Stimulated activated CD8-positive, alpha-beta memory T cell treated with anti-CD3 and anti-CD28 coated beads, Interleukin-4, amount 100 ng/mL, for 1 hour (primary cell): ENCODE results near the gene XPC.

Source experiments
- DNase-seq, 2 donors: peaks; one replicate each; pipeline ENCODE4 v3.0.0-alpha.2; 2020; ENCODE audit warnings: low read depth in 2 of 2, low spot score in 1 of 2

The XPC gene

GRCh38 chr3:14172496-14172895 is 5.9 kb downstream of the XPC start:
- no peak for DNase-seq

- no peak for DNase-seq
These were observed 7.8 kb downstream of the XPC start for GRCh38 chr3:14170531-14171159.

GRCh38 chr3:14169871-14170270 is 8.5 kb downstream of the XPC start:
- no peak for DNase-seq

GRCh38 chr3:14169435-14169834 is 9.0 kb downstream of the XPC start:
- DNase-seq = no peak

GRCh38 chr3:14166877-14167603 is 11.4 kb downstream of the XPC start:
- DNase-seq = no peak

GRCh38 chr3:14162178-14162577 is 16.2 kb downstream of the XPC start:
- DNase-seq = no peak

- DNase-seq = no peak
These were observed 17.1 kb downstream of the XPC start for GRCh38 chr3:14161282-14161681.

GRCh38 chr3:14159426-14159825 is 19.0 kb downstream of the XPC start:
- no peak for DNase-seq

GRCh38 chr3:14158370-14158769 is 20.0 kb downstream of the XPC start:
- no peak for DNase-seq

GRCh38 chr3:14157951-14158350 is 20.4 kb downstream of the XPC start:
- no peak for DNase-seq

- no peak for DNase-seq
These were observed 21.4 kb downstream of the XPC start for GRCh38 chr3:14156843-14157561.

- DNase-seq = no peak
These were observed 22.2 kb downstream of the XPC start for GRCh38 chr3:14156201-14156600.

- DNase-seq = no peak
These were observed 23.4 kb downstream of the XPC start for GRCh38 chr3:14154895-14155440.

- no peak for DNase-seq
These were observed 24.1 kb downstream of the XPC start for GRCh38 chr3:14154276-14154675.

GRCh38 chr3:14153663-14154062 is 24.7 kb downstream of the XPC start:
- no peak for DNase-seq

GRCh38 chr3:14152963-14153355 is 25.4 kb downstream of the XPC start:
- DNase-seq = no peak

- no peak for DNase-seq
These were observed 26.0 kb downstream of the XPC start for GRCh38 chr3:14152233-14152962.

- no peak for DNase-seq
These were observed 26.8 kb downstream of the XPC start for GRCh38 chr3:14151471-14152083.

- DNase-seq = no peak
These were observed 27.7 kb downstream of the XPC start for GRCh38 chr3:14150491-14151230.

GRCh38 chr3:14150078-14150477 is 28.3 kb downstream of the XPC start:
- no peak for DNase-seq
